Measurements from ENCODE around the gene GUCY2D.
A peak's percentile ranks its signal among the peaks of the same experiment; 100 is the strongest.

The GUCY2D gene

DNA sequence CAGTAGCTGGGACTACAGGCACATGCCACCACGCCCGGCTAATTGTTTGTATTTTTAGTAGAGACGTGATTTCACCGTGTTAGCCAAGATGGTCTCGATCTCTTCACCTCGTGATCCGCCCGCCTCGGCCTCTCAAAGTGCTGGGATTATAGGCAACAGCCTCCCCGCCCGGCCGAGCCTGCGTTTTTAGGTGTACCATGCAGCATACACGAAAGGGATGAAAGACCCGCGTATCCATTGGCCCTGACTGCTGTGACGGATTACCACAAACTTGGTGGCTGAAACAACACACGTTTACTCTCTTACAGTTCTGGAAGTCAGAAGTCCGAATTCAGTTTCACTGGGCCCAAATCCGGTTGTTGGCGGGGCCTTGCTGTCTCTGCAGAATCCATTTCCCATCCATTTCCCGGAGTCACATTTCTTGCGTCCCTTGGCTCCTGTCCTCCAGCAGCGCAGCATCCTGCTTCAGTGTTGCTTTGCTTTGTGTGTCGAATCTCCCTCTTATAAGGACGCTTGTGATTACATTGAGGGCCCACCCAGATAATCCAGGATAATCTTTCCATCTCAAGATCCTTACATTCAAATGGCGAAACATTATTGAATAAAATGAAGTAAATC, 8.3 kb upstream of the GUCY2D start:
- H2AFZ ChIP-seq (ENCODE audit: low read length), result no peak overlapping the region
- TF ChIP-seq EZH2phosphoT487 (IDR thresholded peaks at IDR 0.05; ENCODE audit: low read length) (no peak), EZH2 (optimal IDR thresholded peaks at IDR 0.05; ENCODE audit: low read depth, low read length) (no peak)
- TF ChIP-seq, protein P1, sequence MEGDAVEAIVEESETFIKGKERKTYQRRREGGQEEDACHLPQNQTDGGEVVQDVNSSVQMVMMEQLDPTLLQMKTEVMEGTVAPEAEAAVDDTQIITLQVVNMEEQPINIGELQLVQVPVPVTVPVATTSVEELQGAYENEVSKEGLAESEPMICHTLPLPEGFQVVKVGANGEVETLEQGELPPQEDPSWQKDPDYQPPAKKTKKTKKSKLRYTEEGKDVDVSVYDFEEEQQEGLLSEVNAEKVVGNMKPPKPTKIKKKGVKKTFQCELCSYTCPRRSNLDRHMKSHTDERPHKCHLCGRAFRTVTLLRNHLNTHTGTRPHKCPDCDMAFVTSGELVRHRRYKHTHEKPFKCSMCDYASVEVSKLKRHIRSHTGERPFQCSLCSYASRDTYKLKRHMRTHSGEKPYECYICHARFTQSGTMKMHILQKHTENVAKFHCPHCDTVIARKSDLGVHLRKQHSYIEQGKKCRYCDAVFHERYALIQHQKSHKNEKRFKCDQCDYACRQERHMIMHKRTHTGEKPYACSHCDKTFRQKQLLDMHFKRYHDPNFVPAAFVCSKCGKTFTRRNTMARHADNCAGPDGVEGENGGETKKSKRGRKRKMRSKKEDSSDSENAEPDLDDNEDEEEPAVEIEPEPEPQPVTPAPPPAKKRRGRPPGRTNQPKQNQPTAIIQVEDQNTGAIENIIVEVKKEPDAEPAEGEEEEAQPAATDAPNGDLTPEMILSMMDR (IDR thresholded peaks at IDR 0.05; ENCODE audit: low read length), result no peak

DNA sequence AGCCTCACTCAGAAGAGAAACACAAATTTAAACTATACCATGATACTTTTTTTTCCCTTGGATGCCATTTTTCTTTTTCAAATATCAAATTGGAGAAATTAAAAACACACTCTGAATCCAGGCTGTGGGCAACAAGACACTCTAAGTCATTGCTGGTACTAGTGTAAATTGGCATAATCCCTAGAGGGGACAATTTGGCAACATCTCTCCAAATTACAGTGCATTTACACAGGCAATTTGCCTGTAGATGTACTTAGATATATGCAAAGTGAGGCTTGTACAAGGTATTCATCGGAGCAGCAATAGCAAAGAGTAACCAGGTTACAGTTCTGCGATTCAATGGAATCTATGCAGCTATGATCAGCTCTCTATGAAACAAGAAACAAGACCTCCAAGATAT, 6.7 kb upstream of the GUCY2D start:
- H3K9me2 ChIP-seq (replicated peaks; ENCODE audit: insufficient read depth, low read length), result no peaks in the 10 kb centered on the region
- H3K27ac ChIP-seq (ENCODE audit: low read length), result no peak overlapping the region
- H4K20me1 ChIP-seq (ENCODE audit: insufficient read depth, low read length), result no peaks in the 10 kb centered on the region
- no peaks in the 10 kb centered on the region for H3K9me3 ChIP-seq (replicated peaks; ENCODE audit: insufficient read depth, low read length)
- H3K27me3 ChIP-seq (replicated peaks; ENCODE audit: insufficient read depth, low read length), result peaks cover 5% of the 10 kb centered on the region; the same call in 1 of the 2 replicates
- no peak overlapping the region for H3K4me2 ChIP-seq (ENCODE audit: low read depth, low read length)
- DNase-seq, result no peak
- H3K4me3 ChIP-seq (ENCODE audit: low read length), result no peak overlapping the region
- TF ChIP-seq EZH2 (optimal IDR thresholded peaks at IDR 0.05; ENCODE audit: low read depth, low read length) (no peak), EZH2phosphoT487 (IDR thresholded peaks at IDR 0.05; ENCODE audit: low read length) (no peak)
- TF ChIP-seq, protein P1 (IDR thresholded peaks at IDR 0.05; ENCODE audit: low read length), result no peak
- H3F3A ChIP-seq (ENCODE audit: insufficient read depth, low read length), result peaks cover 8% of the 10 kb centered on the region; the same call in 1 of the 2 replicates
- no peaks in the 10 kb centered on the region for H3K79me2 ChIP-seq (ENCODE audit: low read length)
- H3K9ac ChIP-seq (ENCODE audit: low read length), result no peak overlapping the region
- H3K36me3 ChIP-seq (replicated peaks; ENCODE audit: insufficient read depth, low read length), result no peaks in the 10 kb centered on the region
- peaks cover 8% of the 10 kb centered on the region for H3K4me1 ChIP-seq (ENCODE audit: low read length)
- H2AFZ ChIP-seq (ENCODE audit: low read length), result no peak overlapping the region

More for the DNA sequence above, 8.3 kb upstream of the GUCY2D start:
- Histone ChIP-seq H4K20me1 (ENCODE audit: insufficient read depth, low read length) (no peaks in the 10 kb centered on the region), H3K9me2 (replicated peaks; ENCODE audit: insufficient read depth, low read length) (no peaks in the 10 kb centered on the region), H3K36me3 (replicated peaks; ENCODE audit: insufficient read depth, low read length) (no peaks in the 10 kb centered on the region), H3F3A (ENCODE audit: insufficient read depth, low read length) (peaks cover 18% of the 10 kb centered on the region), H3K79me2 (ENCODE audit: low read length) (no peaks in the 10 kb centered on the region), H3K27me3 (replicated peaks; ENCODE audit: insufficient read depth, low read length) (peaks cover 4% of the 10 kb centered on the region; the same call in 1 of the 2 replicates), H3K4me2 (ENCODE audit: low read depth, low read length) (no peak overlapping the region), H3K9ac (ENCODE audit: low read length) (no peak overlapping the region), H3K4me1 (ENCODE audit: low read length) (peaks cover 10% of the 10 kb centered on the region), H3K4me3 (ENCODE audit: low read length) (no peak overlapping the region), H3K27ac (ENCODE audit: low read length) (no peak overlapping the region), H3K9me3 (replicated peaks; ENCODE audit: insufficient read depth, low read length) (no peaks in the 10 kb centered on the region)
- no peak for DNase-seq

DNA sequence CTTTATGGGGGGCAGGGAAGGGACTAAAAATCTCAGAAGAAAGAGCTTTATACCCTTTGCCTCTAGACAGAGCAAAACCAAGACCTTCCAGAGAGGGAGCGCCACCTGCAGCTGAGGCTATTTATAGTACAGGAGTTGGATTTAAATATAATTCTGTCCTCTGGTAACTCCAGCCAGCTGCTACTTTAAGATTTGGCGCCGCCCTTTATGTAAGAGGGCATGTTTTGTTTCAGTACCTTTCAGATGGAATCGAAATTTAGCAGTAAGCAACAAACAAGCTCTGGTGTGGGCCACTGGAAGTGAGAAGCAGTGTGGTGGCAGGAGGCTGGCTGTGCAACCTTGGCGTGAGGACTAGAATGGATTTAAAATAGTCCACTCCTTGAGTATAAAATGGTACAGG, 5.2 kb upstream of the GUCY2D start:
- Histone ChIP-seq H3K27ac (ENCODE audit: low read length) (peak overlapping the region; percentile 49; the same call in 1 of the 2 replicates), H3F3A (ENCODE audit: insufficient read depth, low read length) (peaks cover 8% of the 10 kb centered on the region; the same call in 1 of the 2 replicates), H3K4me1 (ENCODE audit: low read length) (peaks cover 8% of the 10 kb centered on the region), H3K79me2 (ENCODE audit: low read length) (no peaks in the 10 kb centered on the region), H3K4me2 (ENCODE audit: low read depth, low read length) (peak overlapping the region; percentile 51), H3K9ac (ENCODE audit: low read length) (no peak overlapping the region), H2AFZ (ENCODE audit: low read length) (peak overlapping the region; percentile 63), H3K4me3 (ENCODE audit: low read length) (no peak overlapping the region), H4K20me1 (ENCODE audit: insufficient read depth, low read length) (no peaks in the 10 kb centered on the region), H3K9me3 (replicated peaks; ENCODE audit: insufficient read depth, low read length) (no peaks in the 10 kb centered on the region), H3K27me3 (replicated peaks; ENCODE audit: insufficient read depth, low read length) (peaks cover 12% of the 10 kb centered on the region; the same call in 1 of the 2 replicates), H3K36me3 (replicated peaks; ENCODE audit: insufficient read depth, low read length) (no peaks in the 10 kb centered on the region), H3K9me2 (replicated peaks; ENCODE audit: insufficient read depth, low read length) (no peaks in the 10 kb centered on the region)
- TF ChIP-seq, protein P1 (IDR thresholded peaks at IDR 0.05; ENCODE audit: low read length), result peak; percentile 58
- TF ChIP-seq EZH2phosphoT487 (IDR thresholded peaks at IDR 0.05; ENCODE audit: low read length), result no peak
- peak; percentile 94 for DNase-seq
